Left ventricle myocardium superior (tissue), 1 donor: ENCODE measurements around the gene SMPDL3B. TPM values are rescaled to one million over a fixed set of nuclear protein-coding genes. Genes with fewer than 3 reads are reported as not detected.

ENCODE experiments used
- ATAC-seq: fragments of 200-7000 bp; cut with Tn5 transposase; one replicate; pipeline ENCODE4 v1.9.1; 2020; ENCODE audit warnings: mild to moderate bottlenecking, moderate library complexity
- DNase-seq: peaks from one replicate; pipeline ENCODE4 v3.0.0-alpha.2; 2020
- intact Hi-C: fragments of 100-400 bp; cut with micrococcal nuclease; formaldehyde crosslinking; loops from one replicate; pipeline ENCODE4 v1.11.0; 2022
- total RNA-seq: library from RNA; stranded (reverse); fragmentation: NEBNext Ultra II Directional; extraction: Animal tissue kit (Norgen Biotek cat#: 25700); gene quantifications from one replicate; pipeline ENCODE4 v1.2.1, GENCODE V29; 2021
- donor health status: DM: no; HTN: yes; CAD: no; lungs with severe emphysema.

SMPDL3B gene
- total RNA-seq, 1 donor from 2014 or later, result not detected

GRCh38 chr1:27937524-27937836 is 2.7 kb downstream of the SMPDL3B start:
- ATAC-seq (no peak), DNase-seq (no peak)
- intact Hi-C loops, result no loop called here

DNA sequence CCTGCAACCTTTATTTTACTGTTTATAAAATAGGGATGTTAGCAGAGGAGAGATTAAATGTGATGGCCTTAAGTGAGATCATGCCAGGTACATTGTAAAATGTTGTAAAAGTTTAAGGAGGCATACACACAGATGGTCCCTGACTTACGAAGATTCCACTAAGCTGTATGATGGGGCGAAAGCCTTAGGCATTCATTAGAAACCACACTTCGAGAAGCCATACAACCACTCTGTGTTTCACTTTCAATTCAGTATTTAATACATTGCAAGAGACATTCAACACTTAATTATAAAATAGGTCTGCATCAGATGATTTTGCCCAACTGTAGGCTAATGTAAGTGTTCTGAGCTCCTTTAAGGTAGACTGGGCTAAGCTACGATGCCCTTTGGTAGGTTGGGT is 3.7 kb downstream of the SMPDL3B start:
- no peak for DNase-seq
- no peak for ATAC-seq
- intact Hi-C loops, result no loop called here

- peak; percentile 64 for DNase-seq
- intact Hi-C loops, result no loop called here
- peak; percentile 40 for ATAC-seq
These were observed 5.5 kb downstream of the SMPDL3B start for GRCh38 chr1:27940297-27940696.

DNA sequence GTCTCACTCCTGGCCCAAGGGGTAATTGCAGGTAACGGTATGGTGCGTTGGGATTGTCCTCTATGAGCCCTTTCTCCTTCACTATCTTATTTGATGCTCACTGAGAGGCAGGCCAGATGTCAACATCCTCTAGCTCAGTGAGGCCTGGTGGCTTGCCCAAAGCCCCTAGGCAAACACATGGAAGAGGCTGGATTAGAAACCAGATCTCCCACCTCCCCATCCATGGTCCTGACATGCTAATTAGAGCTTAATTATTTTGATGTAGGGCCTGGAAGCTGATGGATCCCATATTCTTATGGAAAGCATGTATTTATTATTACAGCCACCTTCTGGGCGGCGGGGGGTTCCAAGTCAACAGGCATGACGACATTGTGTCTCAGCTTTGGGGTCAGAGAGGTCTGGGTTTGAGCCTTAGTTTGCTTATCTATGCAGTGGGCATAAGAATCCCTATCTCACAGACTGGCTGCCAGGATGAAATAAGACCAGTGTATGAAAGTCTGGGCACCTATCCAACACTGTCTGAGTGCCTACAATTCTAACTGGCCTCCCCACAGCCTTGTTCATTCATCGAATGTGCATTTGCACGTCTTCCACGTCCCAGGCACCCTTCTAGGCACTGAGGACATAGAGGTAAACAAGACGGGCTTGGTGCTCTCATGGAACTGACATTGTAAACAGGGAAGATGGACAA is 6.2 kb downstream of the SMPDL3B start:
- DNase-seq, result no peak
- intact Hi-C loops, result no loop called here
- ATAC-seq, result no peak

- no peak for DNase-seq
- no peak for ATAC-seq
- intact Hi-C loops, result no loop called here
These were observed 7.1 kb downstream of the SMPDL3B start for GRCh38 chr1:27941671-27942540.

GRCh38 chr1:27945020-27945419 is 10.2 kb downstream of the SMPDL3B start:
- no peak for DNase-seq
- ATAC-seq, result no peak
- intact Hi-C loops, result no loop called here

DNA sequence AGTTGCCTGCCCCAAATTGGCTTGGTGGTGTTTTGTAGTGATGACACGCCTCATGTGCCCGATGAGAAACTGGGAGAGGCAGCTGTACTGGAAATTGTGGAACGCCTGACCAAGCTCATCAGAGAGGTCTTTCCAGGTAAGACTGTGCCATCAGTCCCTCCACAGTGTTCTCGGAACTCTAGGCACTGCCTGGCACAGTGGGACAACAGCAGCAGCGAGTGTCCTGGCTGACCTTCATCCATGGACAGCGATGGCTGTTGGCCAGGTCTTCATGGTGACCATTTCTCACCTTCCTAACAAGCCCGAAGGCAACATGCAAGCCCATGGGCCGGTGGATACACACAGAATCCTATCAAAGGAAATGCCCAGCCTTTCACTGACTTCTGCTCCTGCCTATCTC is 14.2 kb downstream of the SMPDL3B start:
- intact Hi-C loops, result no loop called here
- peak; percentile 52 for ATAC-seq
- DNase-seq, result no peak

DNA sequence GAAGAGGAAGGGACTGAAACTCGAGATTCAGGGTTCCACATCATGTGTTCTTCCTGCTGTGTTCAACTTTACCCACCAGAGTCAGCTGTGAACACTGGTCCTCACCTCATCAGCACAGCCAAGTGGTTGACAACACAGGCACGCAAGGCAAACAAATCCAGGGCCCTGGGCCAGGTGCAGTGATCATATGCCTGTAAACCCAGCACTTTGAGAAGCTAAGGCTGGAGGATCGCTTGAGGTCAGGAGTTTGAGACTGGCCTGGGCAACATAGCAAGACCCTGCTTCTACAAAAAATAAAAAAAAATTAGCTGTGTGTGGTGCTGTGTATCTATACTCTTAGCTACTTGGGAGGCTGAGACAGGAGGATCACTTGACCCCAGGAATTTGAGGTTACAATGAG is 16.6 kb downstream of the SMPDL3B start:
- intact Hi-C loops, result no loop called here
- ATAC-seq, result no peak

GRCh38 chr1:27952147-27952546 is 17.3 kb downstream of the SMPDL3B start:
- DNase-seq, result no peak
- intact Hi-C loops, result no loop called here
- ATAC-seq, result peak; percentile 49

More for the DNA sequence above, 16.6 kb downstream of the SMPDL3B start:
- DNase-seq, result no peak

DNA sequence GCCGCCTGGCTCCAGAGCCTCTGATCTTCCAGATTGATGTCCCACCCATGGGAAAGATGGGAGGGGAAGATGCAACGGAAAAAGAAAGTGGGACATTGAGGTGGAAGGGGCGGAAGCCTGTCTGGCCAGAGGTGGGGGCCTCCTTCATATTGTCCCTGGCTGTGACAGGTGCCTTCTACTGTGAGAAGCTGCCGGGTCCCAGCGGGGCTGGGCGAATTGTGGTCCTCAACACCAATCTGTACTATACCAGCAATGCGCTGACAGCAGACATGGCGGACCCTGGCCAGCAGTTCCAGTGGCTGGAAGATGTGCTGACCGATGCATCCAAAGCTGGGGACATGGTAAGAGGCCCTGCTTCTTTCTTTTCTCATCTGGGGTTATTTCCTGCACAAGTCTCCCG is 19.4 kb downstream of the SMPDL3B start:
- ATAC-seq (no peak), DNase-seq (no peak)
- intact Hi-C loops, result no loop called here

- ATAC-seq, result no peak
These were observed 20.3 kb downstream of the SMPDL3B start for GRCh38 chr1:27955076-27955475.

DNA sequence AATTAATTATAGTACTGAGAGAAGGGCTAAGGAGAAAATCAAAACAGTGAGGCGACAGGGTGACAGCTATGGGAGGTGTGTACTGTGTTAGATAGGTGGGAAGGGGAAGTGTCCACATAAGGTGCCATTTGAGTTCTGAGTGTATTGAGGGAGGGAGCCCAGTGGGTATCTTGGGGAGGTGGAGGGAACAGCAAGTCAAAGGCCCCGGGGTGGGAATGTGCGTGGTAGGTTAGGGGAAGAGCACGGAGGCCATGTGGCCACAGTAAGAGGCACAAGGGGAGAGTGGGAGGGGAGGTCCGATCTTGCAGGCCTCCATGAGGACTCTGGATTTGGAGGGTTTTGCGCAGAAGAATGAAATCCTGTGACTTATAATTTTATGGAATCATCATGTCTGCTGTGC is 22.0 kb downstream of the SMPDL3B start:
- DNase-seq, result no peak
- intact Hi-C loops, result no loop called here
- ATAC-seq, result no peak

More at GRCh38 chr1:27955076-27955475, 20.3 kb downstream of the SMPDL3B start:
- intact Hi-C loops, result no loop called here
- no peak for DNase-seq

DNA sequence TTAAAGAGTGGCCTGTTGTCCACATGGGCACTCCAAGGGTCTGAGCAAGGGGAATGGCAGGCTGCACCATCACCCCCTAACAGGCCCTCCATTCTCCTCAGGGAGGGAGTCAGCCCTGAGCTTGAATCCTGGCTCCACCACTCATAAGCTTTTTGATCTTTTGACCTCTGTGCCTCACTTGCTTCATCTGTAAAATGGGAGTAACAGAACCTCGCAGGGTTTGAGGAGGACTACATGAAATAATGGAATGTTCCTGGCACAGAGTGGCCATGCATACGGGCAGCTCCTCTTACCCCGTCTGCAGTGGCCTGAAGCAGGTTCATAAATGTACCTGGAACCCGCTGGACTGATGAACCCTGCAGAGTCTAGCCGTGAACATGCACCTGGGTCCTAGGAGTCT is 22.9 kb downstream of the SMPDL3B start:
- no peak for ATAC-seq
- intact Hi-C loops, result no loop called here
- no peak for DNase-seq

- DNase-seq, result no peak
- intact Hi-C loops, result no loop called here
- ATAC-seq, result no peak
These were observed 23.7 kb downstream of the SMPDL3B start for GRCh38 chr1:27958513-27958912.

- peak; percentile 98 for ATAC-seq
- DNase-seq, result peak; percentile 90
- intact Hi-C loops, result no loop called here
These were observed 25.2 kb downstream of the SMPDL3B start, which contains the start of gene XKR8 for GRCh38 chr1:27959792-27960603. XKR8 (plus strand) TSS chr1:27959973; CDS start chr1:27960070, 97 bp downstream.

GRCh38 chr1:27960762-27961645 is 26.2 kb downstream of the SMPDL3B start:
- intact Hi-C loops, result no loop called here
- no peak for DNase-seq
- ATAC-seq, result no peak

- ATAC-seq (no peak), DNase-seq (no peak)
- intact Hi-C loops, result no loop called here
These were observed 26.9 kb downstream of the SMPDL3B start for GRCh38 chr1:27961646-27962221.

DNA sequence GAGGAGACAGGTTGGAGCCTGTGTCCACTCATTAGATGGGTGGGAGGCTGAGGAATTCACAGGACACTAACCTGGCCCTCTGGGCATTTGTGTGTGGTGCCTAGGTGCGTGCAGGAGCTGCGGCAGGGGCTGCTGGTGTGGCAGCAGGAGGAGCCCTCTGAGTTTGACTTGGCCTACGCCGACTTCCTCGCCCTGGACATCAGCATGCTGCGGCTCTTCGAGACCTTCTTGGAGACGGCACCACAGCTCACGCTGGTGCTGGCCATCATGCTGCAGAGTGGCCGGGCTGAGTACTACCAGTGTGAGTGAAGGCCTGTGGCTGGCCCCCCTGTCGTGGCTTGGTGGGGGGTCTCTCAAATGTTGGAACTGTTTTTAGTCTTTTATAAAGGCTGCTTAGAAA is 28.6 kb downstream of the SMPDL3B start:
- no peak for ATAC-seq
- intact Hi-C loops, result no loop called here
- DNase-seq, result no peak
